Sigmoid colon (tissue), 7 donors: ENCODE measurements around the gene AACS. TPM values are rescaled to one million over a fixed set of nuclear protein-coding genes. Genes with fewer than 3 reads are reported as not detected.

Source experiments
- DNase-seq: peaks from one replicate; pipeline ENCODE4 v3.0.0-alpha.2; 2019
- H3K27ac ChIP-seq, 4 donors: fragments of 200-600 bp; sonication (generic); one replicate each; pipeline ENCODE4 v1.5.1; 2016 to 2019; ENCODE audit warnings: mild to moderate bottlenecking in 1 of 4
- H3K27me3 ChIP-seq, 3 donors: fragments of 200-600 bp; sonication (generic); one replicate each; pipeline ENCODE4 v1.5.1; 2019; ENCODE audit warnings: mild to moderate bottlenecking in 1 of 3
- H3K36me3 ChIP-seq, 4 donors: fragments of 200-600 bp; sonication (generic); one replicate each; pipeline ENCODE4 v1.5.1; 2016 to 2019
- H3K4me1 ChIP-seq, 4 donors: fragments of 200-600 bp; sonication (generic); one replicate each; pipeline ENCODE4 v1.5.1; 2017 to 2019
- H3K4me3 ChIP-seq, 4 donors: fragments of 200-600 bp; sonication (generic); one replicate each; pipeline ENCODE4 v1.5.1; 2017 to 2019; ENCODE audit warnings: mild to moderate bottlenecking in 2 of 4, moderate library complexity in 1 of 4
- H3K9me3 ChIP-seq, 4 donors: fragments of 200-600 bp in 3 of 4; sonication (generic) in 3 of 4; one replicate each; pipeline versions ENCODE4 v1.5.1 to v1.6.1; 2013 to 2019
- CTCF ChIP-seq, 4 experiments: fragments of 450-650 bp in 3 of 4; fragments of 200-600 bp in 1 of 4; IDR thresholded peaks; one replicate each; pipeline ENCODE4 v1.5.1; 2016 to 2019; ENCODE audit warnings: antibody characterized with exemption in 4 of 4, mild to moderate bottlenecking in 3 of 4, moderate library complexity in 2 of 4
- EP300 ChIP-seq, 4 donors: sonication (generic); formaldehyde crosslinking; IDR thresholded peaks; one replicate each; pipeline ENCODE4 v1.6.1; 2017; ENCODE audit warnings: antibody characterized with exemption in 4 of 4
- POLR2A ChIP-seq, 2 donors: fragments of 450-650 bp; IDR thresholded peaks; one replicate each; pipeline ENCODE4 v1.6.1; 2016; ENCODE audit warnings: antibody characterized with exemption in 2 of 2, mild to moderate bottlenecking in 2 of 2, moderate library complexity in 2 of 2
- POLR2AphosphoS5 ChIP-seq, 4 donors: sonication (generic); formaldehyde crosslinking; IDR thresholded peaks; one replicate each; pipeline ENCODE4 v1.6.1; 2017; ENCODE audit warnings: antibody characterized with exemption in 4 of 4
- WGBS, 2 donors: extraction: QIAGEN DNeasy Blood & Tissue Kit; methylation state at CpG; one replicate each; pipeline ENCODE4 v1.1.7; 2013; 5-methylcytosine and 5-hydroxymethylcytosine counted together
- intact Hi-C: fragments of 100-400 bp; cut with DNase I; formaldehyde crosslinking; loops from one replicate; pipeline ENCODE4 v1.15.1; 2023
- polyA plus RNA-seq, 3 donors: library from polyadenylated mRNA; stranded (reverse); fragments of 200-250 nt; gene quantifications; one replicate each; pipeline ENCODE4 v1.2.3, GENCODE V29; 2013
- total RNA-seq, 4 donors: library from RNA; depleted of rRNA; stranded (reverse); fragments of >200 nt; gene quantifications; one replicate each; pipeline ENCODE4 v1.1.0, GENCODE V29; 2016
- donor health status: healthy with polysubstance abuse.
- donor health status: Bipolar disorder and iron deficiency.
- donor health status: healthy.

The AACS gene
- total and polyA plus RNA-seq, 7 donors = 8.1 to 38.0 (median 12.7) TPM

GRCh38 chr12:125169451-125169850, 104.2 kb downstream of the AACS start:
- Histone ChIP-seq H3K36me3 (no peaks in the 10 kb centered on the region), H3K27ac (no peak overlapping the region), H3K27me3 (no peaks in the 10 kb centered on the region), H3K4me3 (no peak overlapping the region), H3K4me1 (no peaks in the 10 kb centered on the region), H3K9me3 (no peaks in the 10 kb centered on the region)
- 59 to 66% methylated on average over 2 of the region's 2 CpGs for WGBS, 2 donors
- TF ChIP-seq POLR2AphosphoS5 (IDR thresholded peaks at IDR 0.05) = no peak
- DNase-seq = no peak
- intact Hi-C loops = no loop called here

- Histone ChIP-seq H3K36me3 (no peaks in the 10 kb centered on the region), H3K27ac (no peak overlapping the region), H3K4me1 (no peaks in the 10 kb centered on the region), H3K27me3 (no peaks in the 10 kb centered on the region), H3K4me3 (no peak overlapping the region), H3K9me3 (no peaks in the 10 kb centered on the region)
- DNase-seq = no peak
- intact Hi-C loops = no loop called here
- 85 to 88% methylated on average over 8 of the region's 8 CpGs for WGBS, 2 donors
- no peak for TF ChIP-seq CTCF (IDR thresholded peaks at IDR 0.05)
- no peak for TF ChIP-seq POLR2A (IDR thresholded peaks at IDR 0.05)
- TF ChIP-seq POLR2AphosphoS5 (IDR thresholded peaks at IDR 0.05) = no peak
- no peak for TF ChIP-seq EP300 (IDR thresholded peaks at IDR 0.05)
Observed at GRCh38 chr12:125169870-125170269, 104.6 kb downstream of the AACS start.

- Histone ChIP-seq H3K36me3 (no peaks in the 10 kb centered on the region), H3K4me3 (no peak overlapping the region), H3K4me1 (no peaks in the 10 kb centered on the region), H3K27me3 (no peaks in the 10 kb centered on the region), H3K27ac (no peak overlapping the region), H3K9me3 (peaks cover 0 to 6% (median 0%) of the 10 kb centered on the region in 4 donors)
- intact Hi-C loops = no loop called here
- 57 to 72% methylated on average over 3 of the region's 3 CpGs for WGBS, 2 donors
- no peak for DNase-seq
- TF ChIP-seq EP300 (IDR thresholded peaks at IDR 0.05) = no peak
- TF ChIP-seq POLR2AphosphoS5 (IDR thresholded peaks at IDR 0.05) = no peak
Observed at GRCh38 chr12:125171267-125171666, 106.0 kb downstream of the AACS start.

GRCh38 chr12:125172231-125172850, 107.1 kb downstream of the AACS start:
- H3K36me3 ChIP-seq = no peaks in the 10 kb centered on the region
- H3K9me3 ChIP-seq = peaks cover 0 to 6% (median 0%) of the 10 kb centered on the region in 4 donors
- no peak for DNase-seq
- H3K27me3 ChIP-seq = peaks cover 0 to 3% (median 0%) of the 10 kb centered on the region in 3 donors
- intact Hi-C loops = no loop called here
- TF ChIP-seq POLR2AphosphoS5 (IDR thresholded peaks at IDR 0.05) (no peak), CTCF (IDR thresholded peaks at IDR 0.05) (no peak)
- H3K27ac ChIP-seq = no peak overlapping the region
- WGBS, 2 donors = 72 to 78% methylated on average over 9 of the region's 9 CpGs
- no peaks in the 10 kb centered on the region for H3K4me1 ChIP-seq
- no peak overlapping the region for H3K4me3 ChIP-seq

- no peak overlapping the region for H3K27ac ChIP-seq
- H3K9me3 ChIP-seq = peaks cover 0 to 6% (median 0%) of the 10 kb centered on the region in 4 donors
- intact Hi-C loops = no loop called here
- H3K27me3 ChIP-seq = peaks cover 0 to 3% (median 0%) of the 10 kb centered on the region in 3 donors
- no peak for TF ChIP-seq POLR2A (IDR thresholded peaks at IDR 0.05)
- no peak for TF ChIP-seq POLR2AphosphoS5 (IDR thresholded peaks at IDR 0.05)
- no peak for TF ChIP-seq EP300 (IDR thresholded peaks at IDR 0.05)
- no peak for TF ChIP-seq CTCF (IDR thresholded peaks at IDR 0.05)
- H3K36me3 ChIP-seq = no peaks in the 10 kb centered on the region
- DNase-seq = no peak
- no peak overlapping the region for H3K4me3 ChIP-seq
- no peaks in the 10 kb centered on the region for H3K4me1 ChIP-seq
Observed at GRCh38 chr12:125175576-125175975, 110.3 kb downstream of the AACS start.

- DNase-seq = no peak
- Histone ChIP-seq H3K4me3 (no peak overlapping the region), H3K27me3 (peaks cover 0 to 20% (median 0%) of the 10 kb centered on the region in 3 donors), H3K9me3 (peaks cover 0 to 6% (median 0%) of the 10 kb centered on the region in 4 donors), H3K4me1 (peaks cover 0 to 2% (median under 1%) of the 10 kb centered on the region in 4 donors), H3K27ac (no peak overlapping the region), H3K36me3 (no peaks in the 10 kb centered on the region)
- WGBS, 2 donors = 60 to 67% methylated on average over 2 of the region's 2 CpGs
- intact Hi-C loops = no loop called here
- TF ChIP-seq POLR2A (IDR thresholded peaks at IDR 0.05) (no peak), CTCF (IDR thresholded peaks at IDR 0.05) (no peak), POLR2AphosphoS5 (IDR thresholded peaks at IDR 0.05) (no peak), EP300 (IDR thresholded peaks at IDR 0.05) (no peak)
Observed at GRCh38 chr12:125178222-125178621, 113.0 kb downstream of the AACS start.
